GM12892 (cell line): ENCODE data around the gene LAMA4.

Experiments
- POLR2AphosphoS5 ChIP-seq: IDR thresholded peaks from 2 replicates; pipeline ENCODE4 v1.6.1; 2011; ENCODE audit warnings: low read depth, low read length, control low read depth
- TAF1 ChIP-seq: IDR thresholded peaks from 2 replicates; pipeline ENCODE4 v1.6.1; 2011; ENCODE audit warnings: low read depth, mild to moderate bottlenecking, control low read depth, low read length, borderline replicate concordance

GRCh38 chr6:112206110-112206458 lies 48.3 kb downstream of the LAMA4 start:
- TF ChIP-seq POLR2AphosphoS5 (no peak), TAF1 (no peak)
